Stimulated activated CD4-positive, alpha-beta T cell treated with anti-CD3 and anti-CD28 coated beads, Interleukin-4, amount 100 ng/mL, for 24 hours (primary cell): ENCODE measurements around the gene CLINT1.
A peak's percentile ranks its signal among the peaks of the same experiment; 100 is the strongest.
"Not testable (repeated sequence)": the region's sequence is repeated elsewhere in the genome, so short reads cannot be mapped to it uniquely, and the experiment has no call there.

ENCODE experiments used
- DNase-seq: peaks from one replicate; pipeline ENCODE4 v3.0.0-alpha.2; 2020

CLINT1 gene

DNA sequence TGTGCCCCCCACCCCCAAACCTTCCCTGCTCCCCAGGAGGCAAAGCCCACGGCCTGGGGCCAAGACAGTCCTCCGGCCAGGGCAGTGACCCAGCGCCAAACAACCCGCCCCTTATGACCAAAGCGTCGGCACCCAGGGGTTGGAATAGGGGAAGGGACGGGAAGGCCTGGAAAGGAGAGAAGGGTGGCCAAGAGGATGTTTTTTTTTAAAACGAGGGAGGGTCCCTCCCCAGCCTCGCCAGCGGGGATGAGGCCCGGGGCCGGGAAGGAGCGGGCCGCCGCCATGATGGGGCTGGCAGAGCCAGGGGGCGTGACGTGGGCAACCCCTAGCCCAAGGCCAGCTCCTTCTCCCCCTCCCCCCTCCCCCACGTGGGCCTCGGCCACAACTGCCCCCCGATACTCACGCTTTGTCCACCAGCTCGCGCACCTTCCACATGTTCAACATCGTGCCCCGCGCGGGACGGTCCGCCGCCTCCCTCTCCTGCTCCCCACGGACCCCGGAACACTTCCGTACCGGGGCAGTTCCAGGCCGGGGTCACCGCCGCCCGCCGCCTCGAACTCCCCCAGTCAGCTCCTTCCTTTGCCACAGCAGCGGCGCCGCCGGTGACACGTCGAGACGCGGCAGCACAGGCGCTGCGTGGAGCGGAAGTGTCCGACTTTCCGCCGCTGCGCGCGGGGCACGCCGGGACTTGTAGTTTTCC lies at the start of gene CLINT1:
TSS of gene CLINT1 (minus strand) at position 619 of the 700 bp plus-strand sequence. CDS start at position 444, 175 bp downstream.
- DNase-seq: peak; percentile 89

- no peak for DNase-seq
Observed at GRCh38 chr5:157908459-157908858, 49.5 kb upstream of the CLINT1 start.

- no peak for DNase-seq
Observed at GRCh38 chr5:157907479-157907878, 48.5 kb upstream of the CLINT1 start.

- no peak for DNase-seq
Observed at GRCh38 chr5:157903117-157903450, 44.1 kb upstream of the CLINT1 start.

GRCh38 chr5:157902449-157903116 lies 43.6 kb upstream of the CLINT1 start:
- DNase-seq: no peak

DNA sequence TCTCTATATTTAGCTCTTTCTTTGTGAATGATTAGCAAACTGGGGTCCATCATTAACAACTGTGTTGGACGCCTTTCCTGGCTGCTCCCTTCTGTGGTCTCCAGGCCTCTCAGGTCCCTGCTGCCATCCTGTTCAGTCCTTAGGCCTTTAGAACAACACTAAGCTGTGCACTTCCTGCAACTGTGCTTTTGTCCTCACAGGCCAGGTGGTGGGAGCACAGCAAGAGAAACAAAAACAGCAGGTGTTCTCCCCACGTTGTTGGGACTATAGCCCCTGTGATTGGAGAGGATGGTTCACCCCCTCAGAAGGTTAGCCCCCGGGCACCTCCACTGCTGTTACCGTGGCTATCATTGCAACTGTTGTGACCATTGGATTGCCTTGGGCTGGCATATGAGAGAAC lies 41.7 kb upstream of the CLINT1 start:
- no peak for DNase-seq

DNA sequence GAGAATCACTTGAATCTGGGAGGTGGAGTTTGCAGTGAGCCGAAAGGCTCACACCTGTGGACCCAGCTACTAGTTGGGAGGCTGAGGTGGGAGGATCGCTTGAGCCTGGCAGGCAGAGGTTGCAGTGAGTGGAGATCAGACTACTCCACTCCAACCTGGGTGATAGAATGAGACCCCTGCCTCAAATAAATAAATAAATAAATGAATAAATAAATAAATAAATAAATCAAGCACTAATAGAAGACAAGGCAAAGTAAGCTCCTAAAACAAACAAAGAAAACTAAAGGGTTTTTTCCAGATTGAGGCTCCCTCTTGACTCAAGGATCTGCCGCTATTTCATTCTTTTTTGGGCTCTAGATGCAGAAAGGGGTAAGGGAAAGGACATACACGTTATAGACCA lies 34.7 kb upstream of the CLINT1 start:
- no peak for DNase-seq

DNA sequence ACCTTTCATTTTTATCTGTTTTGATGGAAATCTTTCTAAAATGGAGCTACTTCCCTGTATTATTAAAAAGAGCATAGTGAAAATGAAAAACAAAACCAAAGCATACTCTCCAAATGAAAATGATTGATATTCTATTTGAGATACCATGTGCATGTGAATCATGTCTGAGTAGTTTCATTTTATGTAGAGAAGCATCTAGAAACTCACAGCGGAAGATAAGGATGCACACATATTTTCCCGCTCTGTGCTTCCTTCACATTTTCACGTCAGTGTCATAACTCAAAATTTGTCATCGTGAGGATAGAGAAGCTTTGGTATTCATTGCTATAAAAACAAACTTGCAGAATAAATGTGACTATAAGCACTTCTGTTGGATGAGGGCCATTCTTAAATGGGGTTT lies 34.0 kb upstream of the CLINT1 start:
- peak; percentile 9 for DNase-seq

DNA sequence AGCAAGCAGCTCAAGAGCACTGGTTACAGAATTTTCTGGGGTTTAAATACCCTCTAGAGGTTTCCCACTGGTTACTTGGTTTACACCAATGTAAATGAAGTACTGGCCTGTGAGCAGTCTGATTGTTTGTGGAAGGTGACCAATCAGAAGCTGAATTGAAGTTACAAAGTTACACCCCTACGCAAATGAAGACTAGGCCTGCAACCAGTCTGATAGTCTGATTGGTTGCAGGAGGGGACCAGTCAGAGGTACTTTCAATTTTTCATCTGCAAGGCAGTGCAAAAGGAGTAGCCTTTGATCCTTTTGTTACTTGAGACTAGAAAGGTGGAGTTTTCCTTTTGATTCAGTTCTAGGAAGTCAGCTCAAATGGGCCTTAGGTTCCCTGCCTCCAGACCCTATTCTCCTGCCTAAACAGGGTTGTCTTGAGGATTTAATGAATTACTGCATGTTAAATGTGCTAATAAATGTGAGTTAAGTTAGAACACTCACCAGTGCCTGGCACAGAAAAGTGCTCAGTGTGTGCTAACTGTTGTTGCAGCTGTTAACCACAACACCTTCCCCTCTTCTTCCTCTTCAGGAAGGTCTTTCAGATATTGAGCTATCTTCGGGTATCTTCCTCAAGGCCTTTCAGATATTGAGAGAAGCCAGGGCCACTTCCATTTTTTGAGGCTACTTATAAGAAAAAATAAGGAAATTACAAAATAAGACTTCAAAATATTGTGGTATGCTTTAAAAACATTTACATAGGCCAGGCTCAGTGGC lies 32.1 kb upstream of the CLINT1 start:
- DNase-seq: no peak

GRCh38 chr5:157888814-157889532 lies 30.0 kb upstream of the CLINT1 start:
- no peak for DNase-seq

- DNase-seq: no peak
Observed at GRCh38 chr5:157886796-157887380, 27.9 kb upstream of the CLINT1 start.

DNA sequence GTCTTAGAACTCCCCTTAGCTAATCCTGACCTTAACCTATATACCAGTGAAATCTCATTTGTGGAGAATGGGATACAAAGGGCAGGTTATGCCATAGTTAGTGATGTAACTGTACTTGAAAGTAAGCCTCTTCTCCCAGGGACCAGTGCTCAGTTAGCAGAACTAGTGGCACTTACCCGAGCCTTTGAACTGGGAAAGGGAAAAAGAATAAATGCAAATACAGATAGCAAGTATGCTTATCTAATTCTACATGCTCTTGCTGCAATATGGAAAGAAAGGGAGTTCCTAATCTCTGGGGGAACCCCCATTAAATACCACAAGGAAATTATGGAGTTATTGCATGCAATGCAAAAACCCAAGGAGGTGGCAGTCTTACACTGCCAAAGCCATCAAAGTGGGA lies 26.1 kb upstream of the CLINT1 start:
- not testable (repeated sequence) for DNase-seq

GRCh38 chr5:157881498-157881897 lies 22.6 kb upstream of the CLINT1 start:
- DNase-seq: not testable (repeated sequence)

GRCh38 chr5:157877821-157878220 lies 18.9 kb upstream of the CLINT1 start:
- no peak for DNase-seq

DNA sequence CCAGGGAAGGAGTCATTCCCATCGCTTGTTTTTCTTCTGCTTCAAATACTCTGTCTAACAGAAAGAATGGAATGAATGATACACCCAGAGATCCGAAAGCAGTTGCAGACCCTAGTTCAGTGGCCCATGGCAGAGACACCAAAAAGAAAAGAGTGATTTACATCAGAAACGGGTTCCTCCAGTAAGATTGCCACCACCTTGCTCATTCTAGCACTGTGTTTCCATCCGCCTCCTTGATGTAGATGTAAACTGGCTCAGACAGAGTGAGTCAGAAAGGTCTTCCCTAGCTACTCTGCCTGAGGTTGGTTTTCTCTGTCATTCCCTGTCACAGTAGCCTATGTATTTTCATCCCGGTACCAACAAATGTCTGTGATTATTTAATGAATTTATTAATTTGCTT lies 15.9 kb upstream of the CLINT1 start:
- DNase-seq: no peak

DNA sequence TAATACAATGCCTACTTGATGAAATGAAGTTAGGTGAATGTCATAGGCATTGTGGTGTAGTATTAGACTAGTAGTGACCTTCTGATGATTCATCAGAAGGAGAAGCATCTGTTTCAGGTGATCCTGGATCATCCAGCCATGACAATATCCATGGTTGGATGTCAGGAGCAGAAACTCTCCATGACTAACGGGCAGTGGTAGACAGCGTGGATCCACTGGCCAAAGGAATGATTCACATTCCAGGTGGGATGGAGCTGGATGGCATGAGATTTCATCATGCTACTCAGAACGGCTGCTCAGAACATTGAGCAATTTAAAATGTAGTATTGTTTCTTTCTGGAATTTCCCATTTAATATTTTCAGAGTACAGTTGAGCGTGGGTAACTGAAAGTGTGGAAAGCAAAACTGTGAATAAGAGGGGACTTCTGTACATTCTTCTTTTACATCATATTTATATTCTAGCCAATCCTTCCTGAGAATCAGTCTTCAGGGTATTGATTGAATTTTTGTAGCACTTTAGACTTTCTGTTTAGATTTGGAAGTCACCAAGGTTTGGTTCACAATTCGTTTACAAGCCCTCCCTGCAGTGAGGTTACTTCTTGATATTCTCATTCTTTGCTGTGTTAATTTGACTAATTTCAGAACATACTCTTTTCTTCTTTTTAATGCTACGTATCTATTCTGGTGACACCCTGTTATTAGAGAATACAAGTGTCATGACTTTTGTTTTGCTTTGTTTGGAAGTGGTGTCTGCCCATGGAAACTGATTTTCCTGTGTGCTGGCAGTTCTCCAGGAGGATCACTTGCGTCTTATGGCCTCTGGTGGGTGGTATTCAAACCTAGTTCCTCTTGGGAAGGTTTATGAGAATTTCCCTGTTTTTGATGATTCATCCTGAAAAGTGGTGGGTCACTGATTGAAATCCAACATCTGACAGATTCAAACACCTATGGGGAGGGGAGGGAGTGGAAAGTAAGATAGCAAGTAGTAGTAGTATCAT lies 12.2 kb upstream of the CLINT1 start:
- DNase-seq: peak; percentile 14

DNA sequence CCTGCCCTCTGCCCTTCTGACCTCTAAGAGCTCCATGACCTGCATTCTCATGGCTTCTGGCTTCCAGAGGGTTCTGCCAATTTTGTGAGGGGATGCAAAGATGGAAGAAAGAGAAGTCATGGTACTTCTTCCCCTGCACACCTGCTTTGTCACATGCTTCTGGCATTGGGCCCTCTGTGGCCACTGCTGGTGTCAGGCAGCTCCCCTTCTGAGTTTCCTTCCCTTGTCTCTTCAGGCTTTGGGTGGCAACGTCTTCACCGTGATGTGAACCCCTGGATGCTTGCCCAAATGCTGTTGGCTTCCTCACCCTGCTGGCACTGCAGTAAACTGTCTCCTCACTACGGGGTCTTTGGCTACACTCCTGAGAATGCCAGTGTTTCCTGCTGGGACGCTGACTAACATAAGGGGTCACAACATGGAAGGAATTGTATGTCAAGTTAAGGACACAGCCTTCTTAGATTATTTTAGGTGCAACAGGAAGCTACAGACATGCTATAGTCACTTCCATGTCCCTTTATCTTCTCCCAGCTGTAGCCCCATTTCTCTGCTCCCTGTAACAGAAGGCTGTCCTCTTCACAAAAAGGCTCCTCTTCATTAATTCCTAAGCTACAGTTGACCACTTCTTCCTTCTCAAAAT lies 8.9 kb upstream of the CLINT1 start:
- no peak for DNase-seq

- no peak for DNase-seq
Observed at GRCh38 chr5:157866536-157866935, 7.6 kb upstream of the CLINT1 start.

GRCh38 chr5:157865781-157866180 lies 6.8 kb upstream of the CLINT1 start:
- no peak for DNase-seq

- DNase-seq: no peak
Observed at GRCh38 chr5:157864067-157864466, 5.1 kb upstream of the CLINT1 start.

DNA sequence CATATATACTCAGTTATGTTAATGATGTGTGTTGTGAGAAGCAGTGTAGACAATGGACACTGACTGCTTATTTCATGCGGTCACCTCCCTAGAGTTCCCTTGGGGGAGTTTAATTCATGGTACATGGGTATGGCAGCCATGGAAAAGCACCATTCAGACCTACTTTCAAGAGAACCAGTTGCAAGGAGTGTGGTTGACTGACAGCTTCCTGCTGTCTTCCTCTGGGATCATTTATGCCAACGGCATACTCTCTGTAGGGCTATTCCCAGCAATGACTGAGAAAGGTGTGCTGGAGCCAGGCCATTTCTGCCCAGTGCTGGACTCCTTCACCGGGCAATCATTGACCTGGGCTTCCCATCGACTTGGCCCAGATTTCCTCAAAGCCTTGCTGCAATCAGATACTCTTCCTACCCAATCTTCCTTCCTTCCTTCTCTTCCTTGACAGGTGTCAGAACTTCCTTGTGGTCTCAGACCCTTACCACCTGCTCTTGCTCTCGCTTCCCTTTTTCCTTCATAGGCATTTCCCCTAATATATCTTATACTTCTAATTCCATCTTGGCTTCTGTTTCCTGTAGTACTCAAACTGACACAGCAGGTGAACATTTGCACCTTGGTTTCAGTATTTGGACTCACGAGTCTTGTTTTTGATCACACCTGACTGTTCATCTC lies 3.4 kb upstream of the CLINT1 start:
- no peak for DNase-seq
